Activated T-helper 9 cell treated with anti-CD3 and anti-CD28 coated beads, Interleukin-2, amount 50 U/mL, for 16 hours (primary cell): ENCODE data around the gene POGLUT3.

ENCODE experiments used
- DNase-seq: peaks from one replicate; pipeline ENCODE4 v3.0.0-alpha.2; 2020; ENCODE audit warnings: low read depth

POGLUT3 gene

GRCh38 chr11:108498046-108498815, at the start of gene POGLUT3:
POGLUT3 (minus strand) TSS chr11:108498384; CDS start chr11:108498366, 18 bp downstream.
- DNase-seq = peak; percentile 18

- DNase-seq = no peak
These were observed 47.8 kb upstream of the POGLUT3 start for GRCh38 chr11:108545909-108546501.

GRCh38 chr11:108543316-108543964, 45.3 kb upstream of the POGLUT3 start:
- DNase-seq = no peak

- no peak for DNase-seq
These were observed 43.3 kb upstream of the POGLUT3 start for GRCh38 chr11:108541531-108541930.

- DNase-seq = no peak
These were observed 40.3 kb upstream of the POGLUT3 start for GRCh38 chr11:108538502-108538901.

GRCh38 chr11:108538022-108538424, 39.8 kb upstream of the POGLUT3 start:
- DNase-seq = no peak

- no peak for DNase-seq
These were observed 38.6 kb upstream of the POGLUT3 start for GRCh38 chr11:108536783-108537182.

- no peak for DNase-seq
These were observed 37.3 kb upstream of the POGLUT3 start for GRCh38 chr11:108535384-108535955.

GRCh38 chr11:108534274-108534882, 36.2 kb upstream of the POGLUT3 start:
- no peak for DNase-seq

- no peak for DNase-seq
These were observed 32.2 kb upstream of the POGLUT3 start for GRCh38 chr11:108530426-108530825.

GRCh38 chr11:108527382-108527781, 29.2 kb upstream of the POGLUT3 start:
- no peak for DNase-seq

- DNase-seq = no peak
These were observed 27.0 kb upstream of the POGLUT3 start for GRCh38 chr11:108525161-108525560.

GRCh38 chr11:108524422-108524821, 26.2 kb upstream of the POGLUT3 start:
- DNase-seq = no peak

- no peak for DNase-seq
These were observed 24.1 kb upstream of the POGLUT3 start for GRCh38 chr11:108522318-108522717.

- DNase-seq = no peak
These were observed 20.4 kb upstream of the POGLUT3 start for GRCh38 chr11:108518581-108518980.

GRCh38 chr11:108516125-108516524, 17.9 kb upstream of the POGLUT3 start:
- DNase-seq = no peak

- no peak for DNase-seq
These were observed 14.5 kb upstream of the POGLUT3 start for GRCh38 chr11:108512708-108513107.

- no peak for DNase-seq
These were observed 13.8 kb upstream of the POGLUT3 start for GRCh38 chr11:108511851-108512474.

- no peak for DNase-seq
These were observed 10.7 kb upstream of the POGLUT3 start for GRCh38 chr11:108508653-108509593.

GRCh38 chr11:108501396-108501795, 3.2 kb upstream of the POGLUT3 start:
- DNase-seq = no peak

- no peak for DNase-seq
These were observed 2.5 kb upstream of the POGLUT3 start for GRCh38 chr11:108500721-108501120.
